ENCODE data around the gene C17orf113.

GRCh38 chr17:42051013-42051400 is 606 bp upstream of the C17orf113 start:
- TF ChIP-seq CTCF (IDR thresholded peaks at IDR 0.05 in 8 of 11, conservative IDR thresholded peaks at IDR 0.05 in 3 of 11) (no peak), POLR2A (IDR thresholded peaks at IDR 0.05) (no peak), POLR2AphosphoS5 (IDR thresholded peaks at IDR 0.05) (no peak)

Measured in spleen (tissue), 7 donors.